Vagina (tissue), 2 donors: ENCODE data around the gene KRT73.

Experiments
- POLR2A ChIP-seq, 2 donors: fragments of 450-650 bp; IDR thresholded peaks; one replicate each; pipeline ENCODE4 v1.6.1; 2017; ENCODE audit warnings: antibody characterized with exemption in 2 of 2, mild to moderate bottlenecking in 2 of 2, moderate library complexity in 2 of 2
- POLR2AphosphoS5 ChIP-seq, 2 donors: sonication (generic); formaldehyde crosslinking; IDR thresholded peaks; one replicate each; pipeline ENCODE4 v1.9.0; 2017; ENCODE audit warnings: antibody characterized with exemption in 2 of 2, mild to moderate bottlenecking in 2 of 2, low read depth in 1 of 2; ENCODE audit not compliant: insufficient read depth in 1 of 2
- TF ChIP-seq, protein P1 (sequence below), 3 experiments: fragments of 450-650 bp in 2 of 3; fragments of 200-600 bp in 1 of 3; sonication (generic) in 1 of 3; IDR thresholded peaks; one replicate each; pipeline ENCODE4 v1.5.1; 2017 to 2019; ENCODE audit warnings: antibody characterized with exemption in 3 of 3, mild to moderate bottlenecking in 2 of 3, moderate library complexity in 2 of 3

DNA sequence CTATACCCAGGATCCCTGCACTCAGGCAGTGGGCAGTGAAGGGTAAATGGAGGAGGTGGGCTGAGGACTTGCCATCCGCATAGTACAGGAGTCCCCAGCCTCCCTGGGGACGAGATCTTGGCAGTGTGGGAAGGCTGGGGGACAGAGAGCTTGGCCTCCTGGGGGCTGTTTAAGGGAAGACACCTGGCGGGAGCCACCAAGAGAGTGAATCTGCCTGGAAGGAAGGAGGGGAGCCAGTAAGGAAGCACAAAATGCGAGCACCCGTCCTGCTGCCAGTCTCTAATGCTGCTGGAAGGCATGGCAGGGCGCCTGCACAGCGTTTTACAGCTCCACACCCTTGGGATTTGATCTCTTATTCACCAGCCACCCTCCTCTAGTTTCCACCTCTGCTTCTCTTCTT lies 41.0 kb upstream of the KRT73 start:
- TF ChIP-seq, protein P1, sequence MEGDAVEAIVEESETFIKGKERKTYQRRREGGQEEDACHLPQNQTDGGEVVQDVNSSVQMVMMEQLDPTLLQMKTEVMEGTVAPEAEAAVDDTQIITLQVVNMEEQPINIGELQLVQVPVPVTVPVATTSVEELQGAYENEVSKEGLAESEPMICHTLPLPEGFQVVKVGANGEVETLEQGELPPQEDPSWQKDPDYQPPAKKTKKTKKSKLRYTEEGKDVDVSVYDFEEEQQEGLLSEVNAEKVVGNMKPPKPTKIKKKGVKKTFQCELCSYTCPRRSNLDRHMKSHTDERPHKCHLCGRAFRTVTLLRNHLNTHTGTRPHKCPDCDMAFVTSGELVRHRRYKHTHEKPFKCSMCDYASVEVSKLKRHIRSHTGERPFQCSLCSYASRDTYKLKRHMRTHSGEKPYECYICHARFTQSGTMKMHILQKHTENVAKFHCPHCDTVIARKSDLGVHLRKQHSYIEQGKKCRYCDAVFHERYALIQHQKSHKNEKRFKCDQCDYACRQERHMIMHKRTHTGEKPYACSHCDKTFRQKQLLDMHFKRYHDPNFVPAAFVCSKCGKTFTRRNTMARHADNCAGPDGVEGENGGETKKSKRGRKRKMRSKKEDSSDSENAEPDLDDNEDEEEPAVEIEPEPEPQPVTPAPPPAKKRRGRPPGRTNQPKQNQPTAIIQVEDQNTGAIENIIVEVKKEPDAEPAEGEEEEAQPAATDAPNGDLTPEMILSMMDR (IDR thresholded peaks at IDR 0.05), result no peak
- no peak for TF ChIP-seq POLR2AphosphoS5 (IDR thresholded peaks at IDR 0.05; ENCODE audit: insufficient read depth in 1 of 2, low read depth in 1 of 2)
- no peak for TF ChIP-seq POLR2A (IDR thresholded peaks at IDR 0.05)
